Epithelial cell of esophagus (primary cell): Measurements from ENCODE around the gene TBC1D19.

Experiments used
- DNase-seq: peaks from one replicate; pipeline ENCODE4 v3.0.0; 2010; ENCODE audit warnings: low read depth
- H3K4me3 ChIP-seq: 2 replicates; pipeline ENCODE4 v1.5.1; 2011; ENCODE audit warnings: mild to moderate bottlenecking, low read length, control low read depth
- CTCF ChIP-seq: IDR thresholded peaks from 2 replicates; pipeline ENCODE4 v1.5.1; 2011; ENCODE audit warnings: low read depth, mild to moderate bottlenecking, low read length, control low read depth, inconsistent platforms; ENCODE audit not compliant: insufficient read depth; ENCODE audit errors: missing control alignments

Gene TBC1D19

GRCh38 chr4:26746802-26747213, 162.9 kb downstream of the TBC1D19 start:
- no peak for TF ChIP-seq CTCF
- no peak overlapping the region for H3K4me3 ChIP-seq
- DNase-seq, result peak; percentile 29

GRCh38 chr4:26748811-26749210, 164.9 kb downstream of the TBC1D19 start:
- no peak overlapping the region for H3K4me3 ChIP-seq
- no peak for TF ChIP-seq CTCF
- DNase-seq, result no peak

- no peak for TF ChIP-seq CTCF
- no peak for DNase-seq
- H3K4me3 ChIP-seq, result no peak overlapping the region
Measured at GRCh38 chr4:26749867-26750266, 166.0 kb downstream of the TBC1D19 start.

- no peak overlapping the region for H3K4me3 ChIP-seq
- TF ChIP-seq CTCF, result no peak
- no peak for DNase-seq
Measured at GRCh38 chr4:26751004-26751403, 167.1 kb downstream of the TBC1D19 start.

- DNase-seq, result no peak
- H3K4me3 ChIP-seq, result no peak overlapping the region
- no peak for TF ChIP-seq CTCF
Measured at GRCh38 chr4:26751838-26752237, 168.0 kb downstream of the TBC1D19 start.

- no peak overlapping the region for H3K4me3 ChIP-seq
- DNase-seq, result no peak
- no peak for TF ChIP-seq CTCF
Measured at GRCh38 chr4:26753187-26753586, 169.3 kb downstream of the TBC1D19 start.

- no peak for TF ChIP-seq CTCF
- peak; percentile 72 for DNase-seq
- H3K4me3 ChIP-seq, result no peak overlapping the region
Measured at GRCh38 chr4:26753617-26754016, 169.7 kb downstream of the TBC1D19 start.
